ENCODE results near the gene LARP4B.

- TF ChIP-seq CTCF (IDR thresholded peaks at IDR 0.05; ENCODE audit: poor library complexity, severe bottlenecking) (no peak), EP300 (conservative IDR thresholded peaks at IDR 0.05; ENCODE audit: poor library complexity, severe bottlenecking) (no peak), POLR2AphosphoS5 (IDR thresholded peaks at IDR 0.05) (no peak)
These were observed 111.7 kb downstream of the LARP4B start for GRCh38 chr10:819816-820215.
